Thyroid gland (tissue), 4 donors: ENCODE results near the gene ERGIC2. TPM values are rescaled to one million over a fixed set of nuclear protein-coding genes. Genes with fewer than 3 reads are reported as not detected.

ENCODE experiments used
- DNase-seq, 2 donors: peaks; one replicate each; pipeline ENCODE4 v3.0.0-alpha.2; 2019
- H3K27ac ChIP-seq, 3 donors: fragments of 200-600 bp; sonication (generic); 1 replicate in 2 of 3; 2 replicates in 1 of 3; pipeline ENCODE4 v1.5.1; 2016 to 2019; ENCODE audit warnings: mild to moderate bottlenecking in 1 of 3, moderate library complexity in 1 of 3
- H3K27me3 ChIP-seq: fragments of 200-600 bp; sonication (generic); one replicate; pipeline ENCODE4 v1.5.1; 2019
- H3K36me3 ChIP-seq, 2 donors: fragments of 200-600 bp; sonication (generic); one replicate each; pipeline ENCODE4 v1.5.1; 2016 to 2019
- H3K4me1 ChIP-seq, 2 donors: fragments of 200-600 bp; sonication (generic); one replicate each; pipeline ENCODE4 v1.5.1; 2017 to 2019
- H3K4me3 ChIP-seq, 3 donors: fragments of 200-600 bp; sonication (generic); replicated peaks in 1 of 3; 1 replicate in 2 of 3; 2 replicates in 1 of 3; pipeline ENCODE4 v1.5.1; 2016; ENCODE audit warnings: mild to moderate bottlenecking in 1 of 3
- H3K9me3 ChIP-seq: fragments of 200-600 bp; sonication (generic); one replicate; pipeline ENCODE4 v1.5.1; 2017
- CTCF ChIP-seq, 6 experiments: fragments of 200-600 bp in 3 of 6; fragments of 450-650 bp in 3 of 6; sonication (generic) in 3 of 6; IDR thresholded peaks; one replicate each; pipeline ENCODE4 v1.5.1; 2016 to 2019; ENCODE audit warnings: antibody characterized with exemption in 6 of 6, mild to moderate bottlenecking in 2 of 6, inconsistent platforms in 1 of 6, moderate library complexity in 1 of 6
- POLR2A ChIP-seq, 2 donors: fragments of 450-650 bp; IDR thresholded peaks; one replicate each; pipeline ENCODE4 v1.6.1; 2017; ENCODE audit warnings: antibody characterized with exemption in 2 of 2, mild to moderate bottlenecking in 2 of 2, moderate library complexity in 1 of 2
- WGBS, 2 donors: methylation state at CpG; one replicate each; pipeline ENCODE4 v1.1.5; 2017; 5-methylcytosine and 5-hydroxymethylcytosine counted together
- intact Hi-C: fragments of 100-400 bp; cut with DNase I; formaldehyde crosslinking; loops from one replicate; pipeline ENCODE4 v1.15.1; 2023
- total RNA-seq, 4 donors: library from RNA; depleted of rRNA; stranded (reverse); fragments of >200 nt; gene quantifications; one replicate each; pipeline ENCODE4 v1.2.3, GENCODE V29; 2016

ERGIC2 gene
- total RNA-seq, 4 donors from 2014 or later, result 37.1 to 82.1 (median 62.4) TPM

GRCh38 chr12:29354954-29355353, 26.0 kb downstream of the ERGIC2 start:
- H3K27me3 ChIP-seq, result no peaks in the 10 kb centered on the region
- no peak overlapping the region for H3K27ac ChIP-seq
- no peaks in the 10 kb centered on the region for H3K4me1 ChIP-seq
- no peak for TF ChIP-seq CTCF (IDR thresholded peaks at IDR 0.05)
- no peak for TF ChIP-seq POLR2A (IDR thresholded peaks at IDR 0.05)
- H3K4me3 ChIP-seq, result no peak overlapping the region
- no peak for DNase-seq
- peaks cover 0 to 13% of the 10 kb centered on the region in 2 donors for H3K36me3 ChIP-seq
- intact Hi-C loops, result no loop called here
- 95 to 98% methylated on average over 1 of the region's 1 CpG for WGBS, 2 donors
- no peaks in the 10 kb centered on the region for H3K9me3 ChIP-seq

GRCh38 chr12:29350080-29350479, 30.9 kb downstream of the ERGIC2 start:
- H3K9me3 ChIP-seq, result no peaks in the 10 kb centered on the region
- peaks cover 0 to 14% of the 10 kb centered on the region in 2 donors for H3K36me3 ChIP-seq
- no peak overlapping the region for H3K4me3 ChIP-seq
- H3K27me3 ChIP-seq, result no peaks in the 10 kb centered on the region
- no peak overlapping the region for H3K27ac ChIP-seq
- TF ChIP-seq CTCF (IDR thresholded peaks at IDR 0.05), result no peak
- TF ChIP-seq POLR2A (IDR thresholded peaks at IDR 0.05), result no peak
- intact Hi-C loops, result no loop called here
- H3K4me1 ChIP-seq, result no peaks in the 10 kb centered on the region
- DNase-seq, result no peak

GRCh38 chr12:29346769-29347421, 34.1 kb downstream of the ERGIC2 start:
- peaks cover 0 to 16% of the 10 kb centered on the region in 2 donors for H3K36me3 ChIP-seq
- no peak overlapping the region for H3K4me3 ChIP-seq
- H3K27me3 ChIP-seq, result no peaks in the 10 kb centered on the region
- 96 to 99% methylated on average over 3 of the region's 3 CpGs for WGBS, 2 donors
- intact Hi-C loops, result no loop called here
- H3K4me1 ChIP-seq, result no peaks in the 10 kb centered on the region
- TF ChIP-seq POLR2A (IDR thresholded peaks at IDR 0.05) (no peak), CTCF (IDR thresholded peaks at IDR 0.05) (no peak)
- no peak for DNase-seq
- H3K9me3 ChIP-seq, result no peaks in the 10 kb centered on the region
- H3K27ac ChIP-seq, result no peak overlapping the region

GRCh38 chr12:29343022-29343799, 37.8 kb downstream of the ERGIC2 start:
- TF ChIP-seq CTCF (IDR thresholded peaks at IDR 0.05), result no peak
- no peak for TF ChIP-seq POLR2A (IDR thresholded peaks at IDR 0.05)
- H3K27me3 ChIP-seq, result no peaks in the 10 kb centered on the region
- no peaks in the 10 kb centered on the region for H3K9me3 ChIP-seq
- no peak for DNase-seq
- peaks cover 12 to 30% of the 10 kb centered on the region in 2 donors for H3K36me3 ChIP-seq
- intact Hi-C loops, result no loop called here
- no peaks in the 10 kb centered on the region for H3K4me1 ChIP-seq
- H3K4me3 ChIP-seq, result no peak overlapping the region
- 93 to 96% methylated on average over 2 of the region's 2 CpGs for WGBS, 2 donors
- no peak overlapping the region for H3K27ac ChIP-seq

GRCh38 chr12:29337325-29337724, 43.6 kb downstream of the ERGIC2 start:
- H3K27me3 ChIP-seq, result no peaks in the 10 kb centered on the region
- 95 to 98% methylated on average over 1 of the region's 1 CpG for WGBS, 2 donors
- peaks cover 12 to 14% of the 10 kb centered on the region in 2 donors for H3K36me3 ChIP-seq
- no peaks in the 10 kb centered on the region for H3K4me1 ChIP-seq
- intact Hi-C loops, result no loop called here
- no peak for TF ChIP-seq POLR2A (IDR thresholded peaks at IDR 0.05)
- no peak for TF ChIP-seq CTCF (IDR thresholded peaks at IDR 0.05)
- H3K4me3 ChIP-seq, result no peak overlapping the region
- no peaks in the 10 kb centered on the region for H3K9me3 ChIP-seq
- DNase-seq, result no peak
- H3K27ac ChIP-seq, result no peak overlapping the region
